ENCODE data around the gene DDX23.
"Not testable (repeated sequence)": the region's sequence is repeated elsewhere in the genome, so short reads cannot be mapped to it uniquely, and the experiment has no call there.

DDX23 gene

GRCh38 chr12:48863291-48863690 is 11.3 kb upstream of the DDX23 start:
- no peak for DNase-seq (ENCODE audit: low read depth in 3 of 3, low spot score in 1 of 3)

GRCh38 chr12:48862760-48863159 is 10.8 kb upstream of the DDX23 start:
- no peak for DNase-seq (ENCODE audit: low read depth in 3 of 3, low spot score in 1 of 3)

- no peak for DNase-seq (ENCODE audit: low read depth in 3 of 3, low spot score in 1 of 3)
Measured at GRCh38 chr12:48861111-48861510, 9.1 kb upstream of the DDX23 start.

GRCh38 chr12:48860236-48860635 is 8.3 kb upstream of the DDX23 start:
- DNase-seq (ENCODE audit: low read depth in 3 of 3, low spot score in 1 of 3) = not testable (repeated sequence)

- DNase-seq (ENCODE audit: low read depth in 3 of 3, low spot score in 1 of 3) = no peak
Measured at GRCh38 chr12:48859607-48860006, 7.6 kb upstream of the DDX23 start.

DNA sequence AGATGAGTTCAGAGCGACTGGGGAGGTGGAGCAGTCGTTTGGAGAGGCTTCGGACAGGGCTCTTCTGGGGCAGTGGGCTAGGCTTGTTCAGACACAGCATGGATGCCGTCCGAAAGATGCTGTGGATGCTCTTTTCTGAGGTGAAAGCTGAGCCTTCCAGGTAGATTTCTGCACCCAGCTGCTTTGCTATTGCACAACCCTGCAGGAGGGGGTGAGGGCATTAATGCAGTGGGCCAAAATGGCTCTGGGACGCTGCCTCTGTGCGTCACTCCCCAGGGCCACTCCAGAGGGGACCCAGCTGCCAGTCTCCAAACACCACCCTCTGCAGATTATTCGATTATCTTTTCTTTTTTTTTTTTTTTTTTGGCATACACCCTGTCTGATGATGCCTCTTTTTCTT is 6.1 kb upstream of the DDX23 start:
- no peak for DNase-seq (ENCODE audit: low read depth in 3 of 3, low spot score in 1 of 3)

DNA sequence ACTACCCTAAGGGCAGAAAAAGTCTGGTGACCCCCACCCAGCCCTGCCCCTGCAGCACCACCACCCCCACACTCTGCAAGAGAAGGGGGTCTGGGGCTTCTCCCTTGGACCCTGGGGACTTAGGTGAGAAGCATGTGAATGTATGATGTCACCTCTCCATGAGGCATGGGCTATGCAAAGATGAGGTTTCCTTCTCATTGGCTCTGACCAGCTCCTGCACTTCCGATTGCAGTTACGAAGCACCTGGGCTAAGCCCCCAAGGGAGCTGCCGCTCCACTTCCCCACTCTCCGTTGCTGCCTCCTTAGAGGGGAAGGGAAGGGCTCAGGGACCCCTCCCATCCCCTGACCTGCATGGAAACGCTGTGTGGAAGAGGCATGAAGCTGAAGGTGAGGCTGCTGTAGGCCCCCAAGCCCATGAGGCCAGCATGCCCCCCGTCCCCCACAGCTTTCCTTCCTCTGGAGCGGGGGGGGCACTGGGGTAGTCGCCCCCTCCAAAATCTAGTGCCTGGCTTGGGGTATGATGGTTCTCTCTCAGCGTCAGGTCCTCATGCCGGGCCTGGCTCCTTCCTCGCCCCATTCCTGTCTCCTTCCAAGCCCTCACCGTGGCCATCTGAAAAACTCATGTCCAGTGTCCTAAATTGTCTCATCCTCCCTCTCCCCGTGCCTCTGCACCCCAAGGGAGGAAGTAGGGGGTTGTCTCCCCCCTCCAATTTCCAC is 5.5 kb upstream of the DDX23 start:
- no peak for DNase-seq (ENCODE audit: low read depth in 3 of 3, low spot score in 1 of 3)

- no peak for DNase-seq (ENCODE audit: low read depth in 3 of 3, low spot score in 1 of 3)
Measured at GRCh38 chr12:48856379-48856778, 4.4 kb upstream of the DDX23 start.

GRCh38 chr12:48854932-48855331 is 3.0 kb upstream of the DDX23 start:
- DNase-seq (ENCODE audit: low read depth in 3 of 3, low spot score in 1 of 3) = not testable (repeated sequence)

- DNase-seq (ENCODE audit: low read depth in 3 of 3, low spot score in 1 of 3) = no peak
Measured at GRCh38 chr12:48854488-48854887, 2.5 kb upstream of the DDX23 start.

- peak; percentile 67 to 80 (median 71) for DNase-seq (ENCODE audit: low read depth in 3 of 3, low spot score in 1 of 3)
Measured at GRCh38 chr12:48852734-48853688, 1.0 kb upstream of the DDX23 start.

GRCh38 chr12:48842021-48842420 is 9.9 kb downstream of the DDX23 start:
- not testable (repeated sequence) for DNase-seq (ENCODE audit: low read depth in 3 of 3, low spot score in 1 of 3)

DNA sequence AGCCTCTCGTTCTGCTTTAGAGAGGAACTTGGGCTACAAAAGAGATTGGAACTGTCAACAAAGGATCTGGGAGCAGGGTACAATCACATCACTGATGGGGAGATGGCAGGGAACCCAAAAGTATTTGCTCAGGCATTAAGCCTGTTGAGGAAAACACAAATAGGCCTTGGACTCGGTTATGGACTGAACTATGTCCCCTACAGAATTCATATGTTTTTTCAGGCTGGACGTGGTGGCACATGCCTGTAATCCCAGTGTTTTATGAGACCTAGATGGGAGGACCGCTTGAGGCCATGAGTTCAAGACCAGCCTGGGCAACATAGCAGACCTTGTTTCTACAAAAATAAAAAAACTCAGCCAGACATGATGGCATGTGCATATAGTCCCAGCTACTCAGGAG is 13.9 kb downstream of the DDX23 start:
- no peak for DNase-seq (ENCODE audit: low read depth in 3 of 3, low spot score in 1 of 3)

GRCh38 chr12:48832321-48833060 is 19.5 kb downstream of the DDX23 start:
- no peak for DNase-seq (ENCODE audit: low read depth in 3 of 3, low spot score in 1 of 3)

DNA sequence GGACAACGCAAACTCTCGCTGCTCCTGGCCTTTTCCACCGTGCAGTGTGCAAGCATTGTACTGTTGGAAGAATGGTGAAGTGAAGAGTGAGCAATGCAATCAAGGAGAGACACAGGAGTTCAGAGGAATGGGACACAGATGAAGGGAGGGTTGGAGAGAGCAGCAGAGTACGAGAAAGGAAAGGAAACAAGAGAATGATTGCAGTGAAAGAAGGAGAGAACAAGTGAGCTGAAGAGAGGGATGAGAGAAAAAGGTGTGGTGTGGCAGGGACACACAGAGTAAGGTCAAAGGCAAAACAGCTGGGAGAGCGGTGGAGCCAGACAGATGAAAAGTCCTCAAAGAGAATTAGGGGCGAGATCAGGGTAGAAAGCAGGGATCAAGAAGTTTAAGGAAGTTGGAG is 20.7 kb downstream of the DDX23 start:
- no peak for DNase-seq (ENCODE audit: low read depth in 3 of 3, low spot score in 1 of 3)

DNA sequence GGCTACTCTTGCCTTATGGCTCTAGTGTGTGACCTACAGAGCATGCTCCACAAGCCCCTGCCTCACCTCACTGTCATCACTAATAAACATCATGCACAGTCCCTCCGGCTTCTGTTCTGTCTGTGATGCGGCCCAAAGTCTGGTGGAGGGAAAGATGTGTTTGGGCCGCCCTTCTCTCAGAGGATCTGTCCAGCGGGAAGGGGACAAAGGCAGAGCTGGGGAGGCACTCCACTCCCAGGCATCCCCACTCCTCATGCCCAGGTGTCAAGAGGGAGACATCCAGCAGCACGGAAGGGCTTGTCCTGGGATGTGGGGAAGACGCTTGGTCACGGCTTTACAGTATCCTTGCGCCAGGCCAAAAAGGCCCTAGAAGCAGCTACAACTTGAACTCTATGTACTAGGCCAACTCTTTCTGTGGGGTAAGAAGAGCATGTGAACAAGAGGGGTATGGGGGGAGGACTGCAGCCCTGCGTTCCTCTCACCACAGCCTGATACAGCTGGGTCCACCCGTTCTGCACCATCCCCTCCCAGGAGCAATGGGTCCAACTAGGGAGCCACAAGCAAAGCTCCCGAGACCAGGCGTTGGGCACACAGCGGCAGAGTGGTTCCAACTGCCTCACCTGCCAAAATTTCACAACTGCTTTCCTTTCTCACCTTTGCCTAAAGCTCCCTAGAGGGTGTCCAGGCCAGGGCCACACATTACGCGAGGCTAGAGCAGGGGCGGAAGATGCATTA is 23.0 kb downstream of the DDX23 start:
- no peak for DNase-seq (ENCODE audit: low read depth in 3 of 3, low spot score in 1 of 3)

- DNase-seq (ENCODE audit: low read depth in 3 of 3, low spot score in 1 of 3) = no peak
Measured at GRCh38 chr12:48828293-48828692, 23.7 kb downstream of the DDX23 start.

GRCh38 chr12:48827513-48828096 is 24.4 kb downstream of the DDX23 start:
- no peak for DNase-seq (ENCODE audit: low read depth in 3 of 3, low spot score in 1 of 3)

DNA sequence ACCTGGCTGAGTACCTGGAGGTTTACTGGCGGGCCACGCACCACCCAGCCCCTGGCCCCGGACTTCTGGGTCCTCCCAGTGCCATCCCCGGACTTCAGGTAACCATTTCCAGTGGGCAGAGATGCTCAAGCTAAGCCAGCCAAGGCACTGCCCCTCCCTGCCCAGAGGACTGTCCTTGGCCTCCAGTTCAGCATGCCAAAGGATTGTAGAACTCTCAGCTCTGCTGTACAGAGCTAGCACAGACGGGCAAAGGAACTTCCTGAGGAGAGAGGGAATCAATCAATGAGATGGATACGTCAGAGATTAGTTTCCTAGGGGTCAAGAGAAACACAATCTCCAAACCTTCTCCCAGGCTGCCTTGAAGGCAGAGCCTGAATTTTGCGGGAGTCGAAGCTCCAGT is 24.9 kb downstream of the DDX23 start:
- no peak for DNase-seq (ENCODE audit: low read depth in 3 of 3, low spot score in 1 of 3)

DNA sequence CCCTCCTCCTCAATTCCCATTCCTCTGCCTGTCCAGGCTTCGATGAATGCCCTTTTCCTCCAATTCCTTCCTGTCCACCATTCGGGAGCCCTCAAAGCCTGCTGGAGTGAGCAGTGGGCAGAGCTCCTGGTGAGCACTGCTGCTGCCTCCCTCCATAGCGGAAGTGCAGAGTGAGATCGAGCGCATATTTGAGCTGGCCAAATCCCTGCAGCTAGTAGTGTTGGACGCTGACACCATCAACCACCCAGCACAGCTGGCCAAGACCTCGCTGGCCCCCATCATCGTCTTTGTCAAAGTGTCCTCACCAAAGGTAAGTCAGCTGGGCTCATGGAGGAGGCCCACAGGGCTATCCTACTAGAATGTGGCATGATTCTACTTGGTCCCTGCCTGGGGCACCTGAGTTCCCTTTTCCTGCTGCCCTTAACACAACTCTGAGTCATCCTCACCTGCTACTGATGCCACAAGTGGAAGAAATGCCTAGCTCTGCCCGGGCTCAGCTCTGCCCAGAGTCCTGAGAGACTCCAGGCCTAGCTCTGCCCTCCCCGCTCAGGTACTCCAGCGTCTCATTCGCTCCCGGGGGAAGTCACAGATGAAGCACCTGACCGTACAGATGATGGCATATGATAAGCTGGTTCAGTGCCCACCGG is 25.6 kb downstream of the DDX23 start:
- DNase-seq (ENCODE audit: low read depth in 3 of 3, low spot score in 1 of 3) = no peak
